ENCODE measurements around the gene ERBB4. TPM values are rescaled to one million over a fixed set of nuclear protein-coding genes. Genes with fewer than 3 reads are reported as not detected.
A peak's percentile ranks its signal among the peaks of the same experiment; 100 is the strongest.

Gene ERBB4
- total RNA-seq, 1 experiment from 2014 or later, result 40.6 TPM

DNA sequence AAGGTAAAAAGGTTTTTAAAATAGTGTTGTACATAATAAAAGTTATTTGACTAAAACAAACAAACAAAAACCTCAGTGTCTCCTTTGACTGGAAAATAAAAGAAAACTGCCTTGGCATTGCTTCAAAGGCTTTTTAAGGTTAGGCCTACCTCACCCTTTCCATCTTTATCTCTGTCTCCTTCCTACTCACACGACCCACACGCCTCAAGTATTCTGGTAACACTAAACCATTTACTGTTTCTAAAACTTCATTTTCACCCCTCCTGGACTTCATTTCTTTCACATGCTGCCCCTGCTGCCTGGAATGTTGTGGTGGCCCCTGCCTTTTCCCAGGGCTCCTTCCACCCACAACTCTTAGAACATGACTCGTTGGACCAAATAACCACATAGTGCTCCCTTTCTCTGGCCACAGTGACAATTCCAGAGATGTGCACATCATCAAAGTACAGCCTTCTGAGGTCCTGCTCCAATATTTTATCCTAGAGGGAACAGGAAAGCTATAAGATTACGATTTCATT, 54.0 kb downstream of the ERBB4 start:
- TF ChIP-seq, protein P1, sequence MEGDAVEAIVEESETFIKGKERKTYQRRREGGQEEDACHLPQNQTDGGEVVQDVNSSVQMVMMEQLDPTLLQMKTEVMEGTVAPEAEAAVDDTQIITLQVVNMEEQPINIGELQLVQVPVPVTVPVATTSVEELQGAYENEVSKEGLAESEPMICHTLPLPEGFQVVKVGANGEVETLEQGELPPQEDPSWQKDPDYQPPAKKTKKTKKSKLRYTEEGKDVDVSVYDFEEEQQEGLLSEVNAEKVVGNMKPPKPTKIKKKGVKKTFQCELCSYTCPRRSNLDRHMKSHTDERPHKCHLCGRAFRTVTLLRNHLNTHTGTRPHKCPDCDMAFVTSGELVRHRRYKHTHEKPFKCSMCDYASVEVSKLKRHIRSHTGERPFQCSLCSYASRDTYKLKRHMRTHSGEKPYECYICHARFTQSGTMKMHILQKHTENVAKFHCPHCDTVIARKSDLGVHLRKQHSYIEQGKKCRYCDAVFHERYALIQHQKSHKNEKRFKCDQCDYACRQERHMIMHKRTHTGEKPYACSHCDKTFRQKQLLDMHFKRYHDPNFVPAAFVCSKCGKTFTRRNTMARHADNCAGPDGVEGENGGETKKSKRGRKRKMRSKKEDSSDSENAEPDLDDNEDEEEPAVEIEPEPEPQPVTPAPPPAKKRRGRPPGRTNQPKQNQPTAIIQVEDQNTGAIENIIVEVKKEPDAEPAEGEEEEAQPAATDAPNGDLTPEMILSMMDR (conservative IDR thresholded peaks at IDR 0.05; ENCODE audit: low read depth, low read length), result no peak
- TF ChIP-seq EZH2 (IDR thresholded peaks at IDR 0.05; ENCODE audit: borderline replicate concordance, low read depth, low read length, poor library complexity, severe bottlenecking), result no peak
- ChIA-PET CTCF (no interaction called here), POLR2A (ENCODE audit: low non-redundant PET) (no interaction called here)
- no TSS peak for BruUV-seq (replicated peaks)
- peaks cover 13% of the 10 kb centered on the region for H3K4me1 ChIP-seq (ENCODE audit: insufficient read depth, low read length, poor library complexity, severe bottlenecking)
- no peaks in the 10 kb centered on the region for H3K27me3 ChIP-seq (replicated peaks; ENCODE audit: insufficient read depth, low read depth, low read length, poor library complexity)
- intact Hi-C loops (cut with micrococcal nuclease; ENCODE audit: unreplicated experiment), result no loop called here
- H3K9me3 ChIP-seq (ENCODE audit: low read depth, low read length, poor library complexity, severe bottlenecking), result no peaks in the 10 kb centered on the region
- no peak for DNase-seq (ENCODE audit: low spot score)
- H3K36me3 ChIP-seq (ENCODE audit: insufficient read depth, low read length, poor library complexity, severe bottlenecking), result no peaks in the 10 kb centered on the region
- H3K27ac ChIP-seq (ENCODE audit: low read depth, low read length, poor library complexity, severe bottlenecking), result no peak overlapping the region
- no peak overlapping the region for H3K4me3 ChIP-seq (ENCODE audit: low read depth, low read length, poor library complexity, severe bottlenecking)

DNA sequence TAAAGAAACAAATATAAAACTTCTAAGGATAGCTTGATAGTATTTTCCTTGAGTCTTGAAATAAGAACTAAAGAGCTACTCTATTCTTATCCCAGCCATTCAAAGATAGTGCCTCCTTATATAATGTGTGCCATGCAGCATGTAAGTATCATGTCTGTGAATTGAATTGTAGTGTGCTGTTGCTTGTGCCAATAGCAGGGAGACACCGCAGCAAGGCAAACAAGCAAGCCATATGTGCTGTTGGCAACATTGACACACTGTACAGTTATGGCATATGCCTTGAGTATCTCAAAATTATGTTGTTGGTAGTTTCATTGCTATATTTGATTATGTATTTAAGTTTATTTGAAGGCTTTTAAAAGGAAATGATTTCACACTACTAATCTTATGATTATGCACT, 58.2 kb downstream of the ERBB4 start:
- Histone ChIP-seq H3K9me3 (ENCODE audit: low read depth, low read length, poor library complexity, severe bottlenecking) (no peaks in the 10 kb centered on the region), H3K4me3 (ENCODE audit: low read depth, low read length, poor library complexity, severe bottlenecking) (no peak overlapping the region), H3K27ac (ENCODE audit: low read depth, low read length, poor library complexity, severe bottlenecking) (no peak overlapping the region), H3K4me1 (ENCODE audit: insufficient read depth, low read length, poor library complexity, severe bottlenecking) (peaks cover 22% of the 10 kb centered on the region), H3K27me3 (replicated peaks; ENCODE audit: insufficient read depth, low read depth, low read length, poor library complexity) (no peaks in the 10 kb centered on the region), H3K36me3 (ENCODE audit: insufficient read depth, low read length, poor library complexity, severe bottlenecking) (no peaks in the 10 kb centered on the region)
- no TSS peak for BruUV-seq (replicated peaks)
- DNase-seq (ENCODE audit: low spot score), result peak; percentile 22
- intact Hi-C loops (cut with micrococcal nuclease; ENCODE audit: unreplicated experiment), result no loop called here
- TF ChIP-seq EZH2 (IDR thresholded peaks at IDR 0.05; ENCODE audit: borderline replicate concordance, low read depth, low read length, poor library complexity, severe bottlenecking), result no peak
- TF ChIP-seq, protein P1 (conservative IDR thresholded peaks at IDR 0.05; ENCODE audit: low read depth, low read length), result no peak
- ChIA-PET CTCF (no interaction called here), POLR2A (ENCODE audit: low non-redundant PET) (no interaction called here)

DNA sequence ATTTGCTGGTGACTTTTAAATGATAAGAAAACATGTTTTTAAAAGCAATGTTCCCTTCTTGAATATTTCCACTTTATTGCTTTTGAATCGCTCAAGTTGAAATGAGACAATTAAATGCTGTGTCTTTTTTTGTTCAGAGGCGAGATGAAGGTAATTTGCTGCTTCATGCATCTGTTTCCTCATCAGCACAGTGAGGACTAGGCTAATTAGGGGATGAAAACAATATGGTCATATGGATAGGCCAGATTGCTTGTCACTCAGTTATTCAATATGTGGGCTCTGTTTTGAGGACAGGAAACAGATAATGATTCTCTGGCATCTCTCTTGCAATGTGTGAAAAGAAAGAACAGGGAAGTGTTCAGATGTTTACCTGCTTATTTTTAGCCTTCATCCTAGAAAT, 61.0 kb downstream of the ERBB4 start:
- ChIA-PET POLR2A (ENCODE audit: low non-redundant PET) (no interaction called here), CTCF (no interaction called here)
- intact Hi-C loops (cut with micrococcal nuclease; ENCODE audit: unreplicated experiment), result no loop called here
- no TSS peak for BruUV-seq (replicated peaks)
- no peaks in the 10 kb centered on the region for H3K36me3 ChIP-seq (ENCODE audit: insufficient read depth, low read length, poor library complexity, severe bottlenecking)
- H3K4me3 ChIP-seq (ENCODE audit: low read depth, low read length, poor library complexity, severe bottlenecking), result no peak overlapping the region
- H3K27ac ChIP-seq (ENCODE audit: low read depth, low read length, poor library complexity, severe bottlenecking), result no peak overlapping the region
- no peaks in the 10 kb centered on the region for H3K27me3 ChIP-seq (replicated peaks; ENCODE audit: insufficient read depth, low read depth, low read length, poor library complexity)
- DNase-seq (ENCODE audit: low spot score), result peak; percentile 47
- peaks cover 22% of the 10 kb centered on the region for H3K4me1 ChIP-seq (ENCODE audit: insufficient read depth, low read length, poor library complexity, severe bottlenecking)
- no peak for TF ChIP-seq EZH2 (IDR thresholded peaks at IDR 0.05; ENCODE audit: borderline replicate concordance, low read depth, low read length, poor library complexity, severe bottlenecking)
- TF ChIP-seq, protein P1 (conservative IDR thresholded peaks at IDR 0.05; ENCODE audit: low read depth, low read length), result no peak
- H3K9me3 ChIP-seq (ENCODE audit: low read depth, low read length, poor library complexity, severe bottlenecking), result no peaks in the 10 kb centered on the region
